CD8-positive, alpha-beta memory T cell (primary cell): Measurements from ENCODE around the gene COL8A1. TPM values are rescaled to one million over a fixed set of nuclear protein-coding genes. Genes with fewer than 3 reads are reported as not detected.

Experiments
- CTCF ChIA-PET: fragments of 350-600 bp; sonication (Branson Sonifier 250); formaldehyde crosslinking; loops from one replicate; lab custom pipeline; 2021; ENCODE audit warnings: antibody characterized with exemption; lab: Charles Lee
- POLR2A ChIA-PET: fragments of 350-600 bp; sonication (Branson Sonifier 250); formaldehyde crosslinking; loops from one replicate; lab custom pipeline; 2021; ENCODE audit warnings: antibody characterized with exemption; lab: Charles Lee
- DNase-seq, 5 donors: peaks; one replicate each; pipeline versions ENCODE4 v3.0.0 to v3.0.0-alpha.2; 2020 to 2022; ENCODE audit warnings: mixed read lengths in 1 of 5
- H3K27ac ChIP-seq: one replicate; pipeline ENCODE4 v1.7.0; 2013; ENCODE audit warnings: low read depth, mild to moderate bottlenecking, low read length, moderate library complexity
- H3K27me3 ChIP-seq: 2 replicates; pipeline ENCODE4 v1.7.0; 2013; ENCODE audit warnings: low read length, mild to moderate bottlenecking; ENCODE audit not compliant: insufficient read depth, poor library complexity, severe bottlenecking
- H3K36me3 ChIP-seq: 2 replicates; pipeline ENCODE4 v1.7.0; 2013; ENCODE audit warnings: mild to moderate bottlenecking, low read length, moderate library complexity; ENCODE audit not compliant: insufficient read depth
- H3K4me1 ChIP-seq: 2 replicates; pipeline ENCODE4 v1.7.0; 2013; ENCODE audit warnings: mild to moderate bottlenecking, low read length, moderate library complexity; ENCODE audit not compliant: insufficient read depth
- H3K4me3 ChIP-seq: 2 replicates; pipeline ENCODE4 v1.7.0; 2013; ENCODE audit warnings: mild to moderate bottlenecking, low read length
- H3K9me3 ChIP-seq: 2 replicates; pipeline ENCODE4 v1.7.0; 2013; ENCODE audit warnings: mild to moderate bottlenecking, low read length
- H3K27ac Mint-ChIP-seq, 8 donors: one replicate each; pipeline ENCODE4 v1.8.0; 2020 to 2021; ENCODE audit warnings: mixed read lengths in 8 of 8, mild to moderate bottlenecking in 6 of 8, inconsistent platforms in 3 of 8, moderate library complexity in 3 of 8
- H3K27me3 Mint-ChIP-seq, 2 donors: one replicate each; pipeline ENCODE4 v1.8.0; 2020 to 2021; ENCODE audit warnings: mixed read lengths in 2 of 2, mild to moderate bottlenecking in 1 of 2, moderate library complexity in 1 of 2
- H3K36me3 Mint-ChIP-seq, 3 donors: one replicate each; pipeline ENCODE4 v1.8.0; 2020 to 2021; ENCODE audit warnings: mixed read lengths in 3 of 3, inconsistent platforms in 1 of 3, mild to moderate bottlenecking in 1 of 3
- H3K4me1 Mint-ChIP-seq, 3 donors: one replicate each; pipeline ENCODE4 v1.8.0; 2020 to 2021; ENCODE audit warnings: mixed read lengths in 3 of 3, inconsistent platforms in 1 of 3, mild to moderate bottlenecking in 1 of 3
- H3K4me3 Mint-ChIP-seq, 7 donors: one replicate each; pipeline ENCODE4 v1.8.0; 2020 to 2021; ENCODE audit warnings: mixed read lengths in 7 of 7, mild to moderate bottlenecking in 6 of 7, moderate library complexity in 4 of 7, inconsistent platforms in 2 of 7
- H3K9me3 Mint-ChIP-seq, 5 donors: one replicate each; pipeline ENCODE4 v1.8.0; 2020 to 2022; ENCODE audit warnings: mixed read lengths in 5 of 5, mild to moderate bottlenecking in 3 of 5, moderate library complexity in 2 of 5, inconsistent platforms in 1 of 5
- polyA plus RNA-seq: library from polyadenylated mRNA; unstranded; fragments of 300-500 nt; fragmentation: Illumina TruSeq; gene quantifications from one replicate; pipeline ENCODE4 v1.2.3, GENCODE V29; 2021
- total RNA-seq, 2 experiments: library from RNA; stranded (reverse); gene quantifications; one replicate each; pipeline ENCODE4 v1.2.3, GENCODE V29; 2021

COL8A1 gene
- total and polyA plus RNA-seq, 3 experiments from 2014 or later: not detected

GRCh38 chr3:99708207-99708745 is 69.9 kb downstream of the COL8A1 start:
- Histone ChIP-seq H3K36me3 (no peaks in the 10 kb centered on the region), H3K9me3 (no peaks in the 10 kb centered on the region), H3K27me3 (no peaks in the 10 kb centered on the region), H3K27ac (no peak overlapping the region), H3K4me3 (no peak overlapping the region), H3K4me1 (no peaks in the 10 kb centered on the region)
- ChIA-PET CTCF (no interaction called here), POLR2A (no interaction called here)
- Mint-ChIP-seq H3K4me1 (no peaks in the 10 kb centered on the region), H3K27me3 (peaks cover 3 to 6% of the 10 kb centered on the region in 2 donors), H3K4me3 (no peak overlapping the region), H3K27ac (no peak overlapping the region), H3K36me3 (no peaks in the 10 kb centered on the region), H3K9me3 (no peaks in the 10 kb centered on the region)
- DNase-seq: no peak

- Histone ChIP-seq H3K27me3 (no peaks in the 10 kb centered on the region), H3K36me3 (no peaks in the 10 kb centered on the region), H3K4me1 (no peaks in the 10 kb centered on the region), H3K9me3 (no peaks in the 10 kb centered on the region), H3K4me3 (no peak overlapping the region), H3K27ac (no peak overlapping the region)
- ChIA-PET POLR2A (no interaction called here), CTCF (no interaction called here)
- no peak overlapping the region for H3K27ac Mint-ChIP-seq
- no peak overlapping the region for H3K4me3 Mint-ChIP-seq
- H3K4me1 Mint-ChIP-seq: no peaks in the 10 kb centered on the region
- H3K36me3 Mint-ChIP-seq: no peaks in the 10 kb centered on the region
- no peaks in the 10 kb centered on the region for H3K9me3 Mint-ChIP-seq
- no peak for DNase-seq
- peaks cover 2 to 9% of the 10 kb centered on the region in 2 donors for H3K27me3 Mint-ChIP-seq
Measured at GRCh38 chr3:99709686-99710085, 71.3 kb downstream of the COL8A1 start.

- Mint-ChIP-seq H3K27ac (no peak overlapping the region), H3K4me3 (no peak overlapping the region), H3K36me3 (no peaks in the 10 kb centered on the region), H3K4me1 (no peaks in the 10 kb centered on the region), H3K9me3 (no peaks in the 10 kb centered on the region), H3K27me3 (peaks cover 1 to 11% of the 10 kb centered on the region in 2 donors)
- Histone ChIP-seq H3K27me3 (no peaks in the 10 kb centered on the region), H3K36me3 (no peaks in the 10 kb centered on the region), H3K27ac (no peak overlapping the region), H3K4me3 (no peak overlapping the region), H3K9me3 (no peaks in the 10 kb centered on the region), H3K4me1 (no peaks in the 10 kb centered on the region)
- DNase-seq: no peak
- POLR2A ChIA-PET: no interaction called here
- CTCF ChIA-PET: no interaction called here
Measured at GRCh38 chr3:99710094-99710493, 71.7 kb downstream of the COL8A1 start.

DNA sequence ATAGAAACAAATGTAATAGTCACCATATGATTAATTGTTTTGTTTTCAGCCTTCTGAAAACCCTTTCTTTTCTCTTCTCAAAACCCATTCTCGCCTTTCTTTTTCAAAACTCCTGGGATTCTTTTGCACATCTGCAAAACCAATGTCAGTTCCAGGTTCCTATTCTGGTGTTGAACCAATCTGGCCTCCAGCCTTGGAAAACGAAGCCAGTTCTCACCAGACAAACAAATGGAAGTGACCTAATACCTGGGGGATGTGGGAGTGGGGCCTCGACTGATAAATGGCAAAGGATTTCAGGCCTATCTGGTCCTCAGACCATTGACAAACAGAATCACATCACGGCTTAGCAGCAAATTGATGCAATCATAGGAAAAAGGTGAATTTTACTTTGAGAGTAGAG is 73.0 kb downstream of the COL8A1 start:
- POLR2A ChIA-PET: no interaction called here
- Histone ChIP-seq H3K36me3 (no peaks in the 10 kb centered on the region), H3K9me3 (no peaks in the 10 kb centered on the region), H3K4me1 (no peaks in the 10 kb centered on the region), H3K27me3 (no peaks in the 10 kb centered on the region), H3K4me3 (no peak overlapping the region), H3K27ac (no peak overlapping the region)
- no peaks in the 10 kb centered on the region for H3K36me3 Mint-ChIP-seq
- no peak overlapping the region for H3K4me3 Mint-ChIP-seq
- no peak overlapping the region for H3K27ac Mint-ChIP-seq
- peaks cover 1 to 13% of the 10 kb centered on the region in 2 donors for H3K27me3 Mint-ChIP-seq
- CTCF ChIA-PET: no interaction called here
- no peaks in the 10 kb centered on the region for H3K4me1 Mint-ChIP-seq
- DNase-seq: no peak
- no peaks in the 10 kb centered on the region for H3K9me3 Mint-ChIP-seq

DNA sequence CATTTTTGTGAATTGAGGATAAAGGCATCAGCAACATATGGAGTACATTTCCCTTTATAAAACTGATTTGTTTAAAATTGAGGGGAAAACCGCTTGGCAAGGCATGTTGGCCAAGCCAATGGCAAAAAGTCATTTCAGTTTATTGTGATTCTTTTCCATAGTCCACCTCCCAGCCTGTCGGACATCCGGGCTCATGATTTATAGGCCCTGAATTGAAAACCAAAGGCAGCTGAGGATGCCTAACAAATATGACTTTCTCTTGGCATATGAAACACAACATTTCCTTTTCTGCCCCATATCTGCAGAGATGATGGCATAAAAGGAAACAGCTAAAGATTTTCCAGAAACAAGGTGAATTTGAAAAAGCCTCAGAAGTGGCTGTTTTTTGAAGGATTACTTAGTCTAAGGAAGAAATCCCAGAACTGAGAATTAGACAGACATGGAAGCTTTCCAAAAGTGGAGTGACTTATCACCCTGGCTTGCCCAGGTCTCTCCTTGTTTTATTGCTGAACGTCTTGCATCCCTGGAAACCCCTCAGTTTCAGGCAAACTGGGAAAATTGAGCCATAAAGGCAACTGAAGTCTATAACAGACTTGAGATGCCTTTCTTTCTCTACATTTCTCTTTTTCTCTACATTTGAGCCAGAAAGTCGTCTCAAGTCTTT is 74.0 kb downstream of the COL8A1 start:
- no peak for DNase-seq
- Mint-ChIP-seq H3K27me3 (peaks cover 1 to 17% of the 10 kb centered on the region in 2 donors), H3K27ac (no peak overlapping the region), H3K36me3 (no peaks in the 10 kb centered on the region), H3K9me3 (no peaks in the 10 kb centered on the region), H3K4me3 (no peak overlapping the region), H3K4me1 (no peaks in the 10 kb centered on the region)
- ChIA-PET CTCF (no interaction called here), POLR2A (no interaction called here)
- Histone ChIP-seq H3K9me3 (no peaks in the 10 kb centered on the region), H3K4me1 (no peaks in the 10 kb centered on the region), H3K27ac (no peak overlapping the region), H3K4me3 (no peak overlapping the region), H3K27me3 (no peaks in the 10 kb centered on the region), H3K36me3 (no peaks in the 10 kb centered on the region)

- no peaks in the 10 kb centered on the region for H3K36me3 ChIP-seq
- no peaks in the 10 kb centered on the region for H3K4me1 ChIP-seq
- no peaks in the 10 kb centered on the region for H3K9me3 ChIP-seq
- DNase-seq: no peak
- ChIA-PET CTCF (no interaction called here), POLR2A (no interaction called here)
- peaks cover 3 to 17% of the 10 kb centered on the region in 2 donors for H3K27me3 Mint-ChIP-seq
- H3K27ac ChIP-seq: no peak overlapping the region
- no peak overlapping the region for H3K4me3 ChIP-seq
- no peaks in the 10 kb centered on the region for H3K36me3 Mint-ChIP-seq
- H3K9me3 Mint-ChIP-seq: no peaks in the 10 kb centered on the region
- H3K27me3 ChIP-seq: no peaks in the 10 kb centered on the region
- H3K4me1 Mint-ChIP-seq: no peaks in the 10 kb centered on the region
- no peak overlapping the region for H3K27ac Mint-ChIP-seq
- H3K4me3 Mint-ChIP-seq: no peak overlapping the region
Measured at GRCh38 chr3:99713440-99713839, 75.0 kb downstream of the COL8A1 start.

DNA sequence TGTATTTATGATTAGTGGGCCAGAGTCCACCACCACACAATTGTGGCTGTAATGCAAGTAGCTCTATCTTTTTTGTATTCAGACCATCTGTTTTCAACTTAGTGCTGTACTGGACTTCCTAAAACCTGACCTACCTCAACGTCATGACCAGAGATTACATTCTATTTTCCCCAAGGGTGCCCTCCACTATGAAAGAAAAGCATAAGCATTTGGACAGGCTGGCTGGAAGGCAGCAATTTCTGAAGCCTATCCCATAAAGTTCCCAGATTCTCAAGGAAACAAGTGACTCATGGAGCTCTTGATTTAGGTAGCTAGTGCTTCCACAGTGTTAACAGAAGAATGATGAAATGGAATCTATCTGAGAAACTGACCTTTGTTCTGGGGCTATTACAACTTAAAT is 75.8 kb downstream of the COL8A1 start:
- no peaks in the 10 kb centered on the region for H3K9me3 ChIP-seq
- H3K27ac ChIP-seq: no peak overlapping the region
- Mint-ChIP-seq H3K4me1 (no peaks in the 10 kb centered on the region), H3K27ac (no peak overlapping the region), H3K36me3 (no peaks in the 10 kb centered on the region), H3K9me3 (no peaks in the 10 kb centered on the region), H3K4me3 (no peak overlapping the region), H3K27me3 (peaks cover 2 to 17% of the 10 kb centered on the region in 2 donors)
- no peak overlapping the region for H3K4me3 ChIP-seq
- H3K27me3 ChIP-seq: no peaks in the 10 kb centered on the region
- CTCF ChIA-PET: no interaction called here
- H3K4me1 ChIP-seq: no peaks in the 10 kb centered on the region
- POLR2A ChIA-PET: no interaction called here
- H3K36me3 ChIP-seq: no peaks in the 10 kb centered on the region
- no peak for DNase-seq

- Histone ChIP-seq H3K4me3 (no peak overlapping the region), H3K9me3 (no peaks in the 10 kb centered on the region), H3K36me3 (no peaks in the 10 kb centered on the region), H3K27me3 (no peaks in the 10 kb centered on the region), H3K4me1 (no peaks in the 10 kb centered on the region), H3K27ac (no peak overlapping the region)
- H3K4me3 Mint-ChIP-seq: no peak overlapping the region
- H3K9me3 Mint-ChIP-seq: no peaks in the 10 kb centered on the region
- H3K27ac Mint-ChIP-seq: no peak overlapping the region
- H3K4me1 Mint-ChIP-seq: no peaks in the 10 kb centered on the region
- ChIA-PET CTCF (no interaction called here), POLR2A (no interaction called here)
- DNase-seq: no peak
- H3K36me3 Mint-ChIP-seq: no peaks in the 10 kb centered on the region
- peaks cover 2 to 17% of the 10 kb centered on the region in 2 donors for H3K27me3 Mint-ChIP-seq
Measured at GRCh38 chr3:99714575-99714974, 76.2 kb downstream of the COL8A1 start.
